HG03060 (cell line): ENCODE measurements around the gene ZNF33A.
A peak's percentile ranks its signal among the peaks of the same experiment; 100 is the strongest.
"Not testable (repeated sequence)": the region's sequence is repeated elsewhere in the genome, so short reads cannot be mapped to it uniquely, and the experiment has no call there.

Experiments used
- ATAC-seq: cut with Tn5 transposase; IDR thresholded peaks from one replicate; pipeline ENCODE4 v1.9.1; 2021; ENCODE audit warnings: low read depth, moderate number of reproducible peaks; ENCODE audit not compliant: unreplicated experiment

The ZNF33A gene

DNA sequence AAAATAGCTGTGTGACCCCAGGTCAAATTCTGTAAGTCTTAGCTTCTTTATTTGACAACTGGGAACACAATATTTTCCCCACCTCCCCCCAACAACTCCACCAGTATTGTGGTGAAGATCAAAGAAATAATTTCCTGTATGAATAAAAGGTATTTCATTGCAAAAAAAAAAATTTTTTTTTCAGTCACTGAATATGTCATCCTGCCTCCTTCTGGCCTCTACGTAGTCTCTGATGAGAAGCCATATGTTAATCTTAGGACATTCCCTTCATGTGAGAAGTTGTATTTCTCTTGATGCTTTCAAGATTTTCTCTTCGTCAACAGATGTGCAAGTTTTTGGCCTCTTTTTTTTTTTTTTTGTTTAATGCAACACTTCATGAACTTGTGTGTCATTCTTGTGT lies 33.0 kb downstream of the ZNF33A start:
- no peak for ATAC-seq

DNA sequence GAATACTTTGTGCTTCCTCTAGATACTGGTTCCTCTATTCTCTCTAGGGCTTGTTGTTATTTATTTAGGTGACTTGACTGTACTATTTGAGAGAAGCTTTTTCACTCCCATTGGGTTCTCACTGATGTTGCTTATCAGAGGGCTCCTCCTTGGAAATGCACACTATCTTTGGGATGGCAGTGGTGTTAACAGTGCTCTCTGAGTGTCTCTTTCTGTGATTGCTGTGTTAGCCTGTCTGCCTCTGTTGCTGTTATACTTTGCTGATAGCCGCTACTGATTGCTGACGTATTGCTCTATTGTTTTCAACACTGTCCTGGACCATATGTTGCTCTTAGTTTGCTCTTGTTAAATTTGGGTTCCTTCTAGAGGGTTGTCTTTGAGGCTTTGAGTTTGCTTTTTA lies 34.7 kb downstream of the ZNF33A start:
- ATAC-seq: no peak

DNA sequence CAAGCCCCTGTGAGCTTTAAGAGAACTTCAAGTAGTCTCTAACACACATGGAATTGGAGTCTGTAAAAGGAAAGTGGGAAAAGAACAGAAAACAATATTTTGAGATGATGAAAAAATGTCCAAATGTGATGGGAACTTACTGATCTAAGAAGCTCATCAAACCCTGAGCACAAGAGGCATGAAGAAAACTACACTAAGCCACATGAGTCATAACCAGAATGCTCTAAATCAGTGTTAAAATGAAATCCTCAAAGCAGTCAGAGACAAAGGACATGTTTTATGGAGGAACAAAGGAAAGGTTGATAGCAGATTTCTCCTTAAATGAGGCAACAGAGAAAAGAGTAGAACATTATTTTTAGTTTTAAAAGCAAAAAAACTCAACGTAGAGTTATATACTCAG lies 37.2 kb downstream of the ZNF33A start:
- ATAC-seq: no peak

DNA sequence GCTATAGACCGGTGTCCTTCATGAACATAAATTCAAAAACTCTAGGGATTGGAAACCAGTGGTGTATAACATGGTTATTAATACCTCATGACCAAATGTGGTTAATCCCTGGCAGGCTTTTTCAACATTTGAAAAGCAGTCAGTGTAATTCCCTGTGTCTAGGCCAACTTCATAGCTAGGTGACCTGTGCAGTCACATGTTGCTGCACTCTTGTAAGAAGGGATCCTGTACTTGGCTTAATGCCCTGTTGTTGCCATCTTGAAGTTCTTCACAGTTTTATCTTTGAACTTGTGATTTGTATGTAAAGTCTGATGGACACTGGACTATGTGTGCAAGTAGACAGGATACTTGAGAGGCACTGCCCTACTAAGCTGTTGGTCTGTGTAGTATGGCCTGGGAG lies 39.7 kb downstream of the ZNF33A start:
- no peak for ATAC-seq

DNA sequence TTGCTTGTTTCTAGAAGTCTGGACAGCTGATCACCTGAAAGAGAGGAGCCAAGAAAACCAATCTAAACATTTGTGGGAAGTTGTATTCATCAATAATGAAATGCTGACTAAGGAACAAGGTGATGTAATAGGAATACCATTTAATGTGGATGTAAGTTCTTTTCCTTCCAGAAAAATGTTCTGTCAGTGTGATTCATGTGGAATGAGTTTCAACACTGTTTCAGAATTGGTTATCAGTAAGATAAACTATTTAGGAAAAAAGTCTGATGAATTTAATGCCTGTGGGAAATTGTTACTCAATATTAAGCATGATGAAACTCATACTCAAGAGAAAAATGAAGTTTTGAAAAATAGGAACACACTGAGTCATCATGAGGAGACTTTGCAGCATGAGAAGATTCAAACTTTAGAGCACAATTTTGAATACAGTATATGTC lies 43.9 kb downstream of the ZNF33A start:
- no peak for ATAC-seq

DNA sequence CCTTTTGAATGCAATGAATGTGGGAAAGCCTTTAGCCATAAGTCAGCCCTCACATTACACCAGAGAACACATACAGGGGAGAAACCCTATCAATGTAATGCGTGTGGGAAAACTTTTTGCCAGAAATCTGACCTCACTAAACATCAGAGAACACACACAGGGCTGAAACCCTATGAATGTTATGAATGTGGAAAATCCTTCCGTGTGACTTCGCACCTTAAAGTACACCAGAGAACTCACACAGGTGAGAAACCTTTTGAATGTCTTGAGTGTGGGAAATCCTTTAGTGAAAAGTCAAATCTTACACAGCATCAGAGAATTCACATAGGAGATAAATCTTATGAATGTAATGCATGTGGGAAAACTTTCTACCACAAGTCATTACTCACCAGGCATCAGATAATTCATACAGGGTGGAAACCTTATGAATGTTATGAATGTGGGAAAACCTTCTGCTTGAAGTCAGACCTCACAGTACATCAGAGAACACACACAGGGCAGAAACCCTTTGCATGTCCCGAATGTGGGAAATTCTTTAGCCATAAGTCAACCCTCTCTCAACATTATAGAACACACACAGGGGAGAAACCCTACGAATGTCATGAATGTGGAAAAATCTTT lies 44.9 kb downstream of the ZNF33A start:
- not testable (repeated sequence) for ATAC-seq

DNA sequence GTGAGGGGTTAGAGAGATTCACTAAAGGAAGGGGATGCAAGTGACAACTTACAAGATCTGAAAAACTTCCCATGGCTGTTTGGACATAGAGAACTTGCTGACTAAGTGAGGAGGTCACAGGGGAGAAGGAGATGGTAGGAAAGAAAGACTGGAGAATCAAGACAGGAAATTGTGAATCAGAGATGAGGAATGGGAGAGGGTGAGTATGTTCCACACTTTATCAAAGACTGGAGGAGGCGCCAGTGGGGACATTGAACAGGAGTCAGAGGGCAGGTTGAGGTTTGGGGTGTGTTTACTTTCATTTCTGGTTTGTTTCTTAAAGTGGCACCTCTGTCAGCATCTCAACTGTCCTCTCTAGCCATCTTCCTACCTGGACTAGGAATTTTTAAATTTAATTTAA lies 59.2 kb downstream of the ZNF33A start:
- not testable (repeated sequence) for ATAC-seq

DNA sequence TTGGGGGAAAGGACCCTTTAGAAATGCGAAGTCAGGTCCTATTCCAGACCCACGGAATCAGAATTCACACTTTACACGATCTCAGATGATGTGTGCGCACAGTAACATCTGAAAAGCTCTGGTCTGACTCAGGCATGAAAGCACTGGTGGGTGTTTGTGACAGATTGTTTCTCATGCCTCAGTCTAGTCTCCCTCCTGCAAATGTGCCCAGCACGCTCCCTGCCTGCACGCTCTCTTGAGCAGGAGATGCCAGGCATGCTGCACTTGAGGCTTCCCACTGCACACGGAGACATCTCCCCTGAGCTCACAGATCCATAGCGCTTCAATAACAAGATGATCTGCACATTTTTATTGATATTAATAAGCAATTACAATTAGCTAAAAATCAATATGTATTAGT lies 60.0 kb downstream of the ZNF33A start:
- ATAC-seq: no peak

DNA sequence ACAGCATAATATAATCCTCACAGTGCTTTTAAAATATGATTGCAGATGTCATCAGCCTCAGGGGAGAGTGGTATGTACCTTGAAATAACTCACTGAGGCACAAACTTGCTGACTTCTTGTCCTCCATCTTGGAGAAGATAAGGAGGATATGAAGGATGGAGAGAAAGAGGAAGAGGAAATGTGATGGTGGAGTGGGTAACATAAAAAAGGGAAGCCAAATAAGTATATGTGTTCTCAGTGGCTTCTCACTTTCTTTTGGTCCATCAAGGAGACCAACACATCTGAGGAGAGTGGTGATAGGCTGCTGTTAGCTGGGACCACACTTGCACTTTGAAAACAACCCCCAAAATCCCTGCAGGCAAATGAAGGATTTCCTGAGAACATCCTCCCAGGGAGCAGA lies 62.1 kb downstream of the ZNF33A start:
- no peak for ATAC-seq

DNA sequence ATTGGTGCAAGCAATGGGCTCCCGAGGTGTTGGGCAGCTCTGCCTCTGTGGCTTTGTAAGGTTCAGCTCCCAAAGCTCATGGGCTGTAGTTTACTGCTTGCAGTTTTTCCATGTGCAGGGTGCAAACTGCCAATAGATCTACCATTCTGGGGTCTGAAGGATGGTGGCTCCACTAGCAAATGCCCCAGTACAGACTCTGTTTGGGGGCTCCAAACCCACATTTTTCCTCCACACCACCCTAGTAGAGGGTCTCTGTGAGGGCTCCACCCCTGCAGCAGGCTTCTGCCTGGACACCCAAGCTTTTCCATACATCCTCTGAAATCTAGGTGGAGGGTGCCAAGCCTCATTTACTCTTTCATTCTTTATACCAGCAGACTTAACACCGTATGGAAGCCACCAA lies 66.2 kb downstream of the ZNF33A start:
- ATAC-seq: no peak

DNA sequence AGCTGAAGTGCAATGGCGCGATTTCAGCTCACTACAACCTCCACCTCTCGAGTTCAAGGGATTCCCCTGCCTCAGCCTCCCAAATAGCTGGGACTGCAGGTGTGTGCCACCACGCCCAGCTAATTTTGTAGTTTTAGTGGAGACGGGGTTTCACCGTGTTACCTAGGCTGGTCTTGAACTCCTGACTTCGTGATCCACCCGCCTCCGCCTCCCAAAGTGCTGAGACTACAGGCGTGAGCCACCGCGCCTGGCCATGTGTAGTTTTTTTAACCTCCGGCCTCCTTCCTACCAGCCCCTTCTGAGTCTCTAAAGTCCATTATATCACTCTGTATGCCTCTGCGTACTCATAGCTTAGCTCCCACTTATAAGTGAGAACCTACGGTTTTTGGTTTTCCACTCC lies 82.8 kb downstream of the ZNF33A start:
- not testable (repeated sequence) for ATAC-seq

DNA sequence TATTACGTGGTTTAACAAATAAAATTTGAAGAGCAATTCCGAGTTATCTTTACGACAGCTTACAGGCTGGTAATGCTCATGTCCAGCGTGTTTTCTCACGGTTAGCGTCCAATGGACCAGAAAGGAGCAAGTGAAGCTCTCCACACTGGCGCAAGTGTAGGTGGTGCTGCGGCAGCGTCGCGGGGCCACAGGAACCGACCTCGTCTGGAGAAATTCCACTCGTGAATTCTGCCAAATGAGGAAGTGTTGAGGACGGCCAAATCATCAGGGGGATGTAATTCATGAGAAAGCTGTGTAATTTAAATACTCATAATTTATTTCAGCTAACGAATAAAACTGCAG lies 83.3 kb downstream of the ZNF33A start:
- peak; percentile 17 for ATAC-seq

DNA sequence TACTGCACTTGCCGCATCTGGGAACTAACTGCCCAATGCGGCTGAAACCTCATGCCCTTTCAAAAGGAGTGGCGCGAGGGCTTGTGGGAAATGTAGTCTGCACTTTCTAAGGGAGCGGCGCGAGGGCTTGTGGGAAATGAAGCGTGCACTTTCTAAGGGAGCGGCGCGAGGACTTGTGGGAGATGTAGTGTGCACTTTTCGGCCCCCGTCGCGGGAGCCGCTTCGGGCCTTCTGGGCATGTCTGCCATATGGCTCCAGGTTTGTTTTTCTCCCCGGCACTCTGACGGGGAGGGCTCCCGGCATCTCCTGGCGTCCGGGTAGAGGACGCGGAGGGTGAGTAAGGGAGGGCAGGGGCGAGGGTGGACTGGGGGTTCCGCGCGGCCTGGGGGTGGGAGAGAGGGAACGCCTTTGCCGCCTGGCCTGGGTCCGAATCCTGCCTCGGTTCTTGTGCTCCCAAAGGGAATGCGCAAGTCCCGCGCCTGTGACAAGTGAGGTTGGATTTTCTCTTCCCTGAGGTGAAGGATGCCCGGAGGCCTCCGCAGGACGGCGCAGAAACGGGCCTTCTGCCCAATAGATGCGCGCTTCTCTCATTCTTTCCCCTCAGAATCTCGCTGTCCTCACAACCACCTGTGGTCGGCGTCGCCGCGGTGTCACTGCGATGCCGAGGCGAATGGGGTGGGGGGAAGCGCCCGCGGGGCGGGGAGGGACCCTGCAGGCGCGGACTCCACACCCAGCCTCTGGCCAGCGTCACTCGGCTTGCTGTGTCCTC lies 83.9 kb downstream of the ZNF33A start, which contains the start of gene ZNF37A:
Gene ZNF37A, plus strand, starts transcription at position 180 of the 769 bp plus-strand sequence. CDS start 2,281 bp downstream, outside the sequence.
- ATAC-seq: peak; percentile 98

DNA sequence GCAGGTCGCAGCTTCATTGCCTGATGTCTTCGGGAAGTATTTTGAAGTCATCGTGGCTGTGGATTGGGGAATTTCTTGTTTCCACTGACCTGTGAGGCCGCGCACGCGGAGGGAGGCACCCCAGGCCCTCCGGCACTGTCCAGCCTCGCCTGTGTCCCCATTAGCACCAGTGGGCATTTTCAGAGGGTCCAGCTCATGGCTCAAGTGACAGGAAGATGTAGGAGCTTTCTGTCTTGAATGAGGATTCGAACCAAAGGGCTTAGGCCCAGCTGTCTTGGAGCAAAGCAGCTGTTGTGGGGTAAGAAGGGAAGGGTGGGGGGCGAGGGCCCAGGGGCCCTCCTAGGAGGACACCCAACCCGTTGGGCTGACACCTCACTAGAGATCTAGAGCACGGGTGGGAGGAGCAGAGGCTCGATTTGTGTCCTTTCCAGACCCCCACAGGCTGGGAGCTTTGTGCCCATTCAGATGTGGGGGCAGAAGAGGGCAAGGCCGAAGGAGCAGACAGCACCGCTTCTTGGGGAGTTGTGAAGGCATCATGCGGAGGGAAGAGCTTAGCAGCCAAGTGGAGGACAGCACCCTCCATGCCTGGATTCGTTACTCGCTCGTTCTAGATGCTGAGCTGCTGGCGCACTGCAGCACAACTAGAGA lies 84.6 kb downstream of the ZNF33A start:
- ATAC-seq: no peak

DNA sequence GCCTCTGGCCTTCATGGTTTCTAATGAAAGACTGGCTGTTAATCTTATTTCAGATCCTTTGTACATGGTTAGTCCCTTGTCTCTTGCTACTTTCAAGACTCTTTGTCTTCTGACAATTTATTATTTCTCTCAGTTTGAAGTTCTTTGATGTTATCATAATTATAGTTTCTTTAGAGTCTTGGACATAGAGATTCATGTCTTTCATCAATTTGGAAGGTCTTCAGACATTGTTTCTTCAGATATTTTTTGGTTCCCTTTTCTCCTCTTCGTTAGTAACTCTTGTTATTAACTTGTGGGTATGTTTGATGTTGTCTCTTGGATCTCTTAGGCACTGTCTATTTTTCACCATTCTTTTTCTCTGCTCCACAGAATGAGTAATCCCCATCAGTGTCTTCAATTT lies 92.4 kb downstream of the ZNF33A start:
- no peak for ATAC-seq

DNA sequence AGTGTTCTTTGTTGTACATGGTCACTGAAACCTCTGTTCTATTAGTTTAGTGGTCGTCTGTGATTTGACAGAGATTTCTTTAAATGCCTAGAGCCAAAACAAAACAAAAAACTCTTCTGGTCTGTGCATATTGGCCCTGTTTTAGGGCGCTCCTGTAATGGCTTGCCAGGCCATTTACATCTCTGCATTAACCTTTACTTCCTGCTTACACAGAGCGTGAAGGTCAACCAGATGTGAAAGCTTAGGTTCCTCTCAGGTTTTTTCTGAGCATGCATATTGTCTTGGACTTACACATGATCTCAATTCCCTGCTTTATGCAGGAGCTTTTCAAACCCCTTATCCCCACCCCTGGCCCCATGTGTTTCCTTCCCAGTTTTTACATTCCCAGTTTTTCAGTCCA lies 93.3 kb downstream of the ZNF33A start:
- ATAC-seq: no peak

DNA sequence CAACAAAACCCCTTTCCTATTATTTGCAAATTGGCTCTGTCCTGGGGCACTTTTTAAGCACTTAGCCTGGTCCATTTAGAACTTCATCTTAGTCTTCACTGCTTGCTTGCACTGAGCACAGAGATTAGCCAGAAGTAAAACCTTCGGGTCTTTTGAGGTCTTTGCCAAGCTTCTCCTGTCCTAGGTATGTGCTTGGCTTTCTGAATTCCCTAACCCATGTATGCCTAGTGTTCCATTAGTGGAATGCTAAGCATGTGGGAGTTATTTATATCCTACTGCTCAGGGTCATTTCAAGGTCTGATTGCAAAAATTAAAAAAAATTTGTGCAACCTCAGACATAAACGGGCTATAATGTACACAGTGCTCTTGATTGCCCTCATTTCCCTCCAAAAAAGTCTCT lies 101.7 kb downstream of the ZNF33A start:
- ATAC-seq: no peak
